ENCODE data around the gene STPG2. TPM values are rescaled to one million over a fixed set of nuclear protein-coding genes. Genes with fewer than 3 reads are reported as not detected.

The STPG2 gene
- total and polyA plus RNA-seq, 8 donors: 0.11 to 1.0 (median 0.64) TPM

DNA sequence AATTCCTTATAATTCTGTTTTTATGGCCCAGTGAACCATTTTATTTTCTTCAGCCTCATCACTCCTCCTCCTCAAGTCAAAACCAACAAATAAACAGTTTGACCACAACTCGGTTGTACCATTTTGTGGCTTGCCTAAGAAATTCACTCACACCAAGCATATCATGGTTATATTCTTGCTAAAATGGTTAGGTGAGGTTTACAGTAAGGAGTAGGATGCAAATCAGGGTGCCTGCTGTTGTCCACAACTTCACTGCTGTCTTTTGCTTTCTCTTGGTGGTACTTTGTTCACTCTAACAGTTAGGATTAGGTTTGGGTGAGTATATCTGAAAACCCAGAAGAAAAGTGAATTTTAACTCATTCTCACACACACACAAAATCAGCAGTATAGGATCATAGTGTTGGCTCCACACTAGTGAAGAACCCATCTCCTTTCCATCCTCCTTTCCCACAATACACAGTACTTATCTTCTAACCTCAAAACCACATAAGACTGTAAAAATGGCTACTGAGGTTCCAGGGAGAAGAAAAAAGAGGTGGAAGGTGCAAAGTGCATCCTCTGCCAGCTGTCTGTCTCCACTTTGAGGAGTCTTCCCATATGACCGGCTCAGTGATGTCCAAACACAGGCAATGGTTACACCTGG, 368.8 kb downstream of the STPG2 start:
- Histone ChIP-seq H3K36me3 (no peaks in the 10 kb centered on the region), H3K4me1 (no peaks in the 10 kb centered on the region), H3K27me3 (no peaks in the 10 kb centered on the region), H3K27ac (no peak overlapping the region), H3K4me3 (no peak overlapping the region), H3K9me3 (no peaks in the 10 kb centered on the region)
- ATAC-seq (no peak), FAIRE-seq (no peak), DNase-seq (no peak)
- TF ChIP-seq, protein P1, sequence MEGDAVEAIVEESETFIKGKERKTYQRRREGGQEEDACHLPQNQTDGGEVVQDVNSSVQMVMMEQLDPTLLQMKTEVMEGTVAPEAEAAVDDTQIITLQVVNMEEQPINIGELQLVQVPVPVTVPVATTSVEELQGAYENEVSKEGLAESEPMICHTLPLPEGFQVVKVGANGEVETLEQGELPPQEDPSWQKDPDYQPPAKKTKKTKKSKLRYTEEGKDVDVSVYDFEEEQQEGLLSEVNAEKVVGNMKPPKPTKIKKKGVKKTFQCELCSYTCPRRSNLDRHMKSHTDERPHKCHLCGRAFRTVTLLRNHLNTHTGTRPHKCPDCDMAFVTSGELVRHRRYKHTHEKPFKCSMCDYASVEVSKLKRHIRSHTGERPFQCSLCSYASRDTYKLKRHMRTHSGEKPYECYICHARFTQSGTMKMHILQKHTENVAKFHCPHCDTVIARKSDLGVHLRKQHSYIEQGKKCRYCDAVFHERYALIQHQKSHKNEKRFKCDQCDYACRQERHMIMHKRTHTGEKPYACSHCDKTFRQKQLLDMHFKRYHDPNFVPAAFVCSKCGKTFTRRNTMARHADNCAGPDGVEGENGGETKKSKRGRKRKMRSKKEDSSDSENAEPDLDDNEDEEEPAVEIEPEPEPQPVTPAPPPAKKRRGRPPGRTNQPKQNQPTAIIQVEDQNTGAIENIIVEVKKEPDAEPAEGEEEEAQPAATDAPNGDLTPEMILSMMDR (IDR thresholded peaks at IDR 0.05): no peak
- intact Hi-C loops (cut with DNase I): no loop called here
- 82 to 89% methylated on average over 2 of the region's 2 CpGs for WGBS, 2 donors

DNA sequence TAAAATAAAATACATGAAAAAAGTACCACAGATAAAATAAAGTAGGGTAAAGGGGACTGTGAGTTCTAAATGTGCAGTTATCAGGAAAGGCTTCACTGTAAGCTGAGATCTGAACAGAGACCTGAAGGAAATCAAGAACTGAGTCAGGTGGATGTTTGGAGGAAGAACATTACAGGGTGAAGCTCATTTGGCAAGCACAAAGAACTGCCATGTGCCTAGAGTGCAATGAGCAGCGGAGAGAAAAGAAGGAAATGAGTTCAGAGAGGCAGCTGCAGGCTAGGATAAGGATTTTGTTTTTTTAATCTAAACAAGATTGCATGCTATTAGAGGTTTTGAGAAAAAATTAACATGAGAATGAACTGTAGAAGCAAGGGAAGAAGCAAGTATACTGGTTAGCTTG, 373.1 kb downstream of the STPG2 start:
- Histone ChIP-seq H3K4me3 (no peak overlapping the region), H3K4me1 (no peaks in the 10 kb centered on the region), H3K9me3 (no peaks in the 10 kb centered on the region), H3K36me3 (no peaks in the 10 kb centered on the region), H3K27me3 (no peaks in the 10 kb centered on the region), H3K27ac (no peak overlapping the region)
- WGBS, 2 donors: 82 to 87% methylated on average over 1 of the region's 1 CpG
- no peak for FAIRE-seq
- TF ChIP-seq, protein P1 (IDR thresholded peaks at IDR 0.05): no peak
- ATAC-seq: no peak
- no peak for DNase-seq
- intact Hi-C loops (cut with DNase I): no loop called here

DNA sequence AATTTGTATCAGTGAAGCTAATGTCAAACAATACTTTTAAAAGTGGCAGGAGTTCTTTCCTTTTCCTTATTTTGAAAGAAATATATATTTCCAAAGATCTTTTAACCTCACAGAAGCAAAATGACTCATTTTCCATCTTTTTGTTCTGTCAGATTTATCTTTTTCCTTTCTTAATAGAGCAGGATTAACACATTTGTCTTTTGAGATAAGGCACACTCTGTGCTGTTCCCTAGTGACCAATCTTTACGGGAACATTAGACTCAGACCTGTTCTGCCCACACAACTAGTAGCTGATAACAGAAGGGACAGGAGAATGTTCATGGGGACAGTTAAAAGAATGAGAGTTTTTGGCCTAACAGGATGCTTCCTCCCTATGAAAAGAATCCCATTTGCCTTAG, 381.2 kb downstream of the STPG2 start:
- Histone ChIP-seq H3K9me3 (no peaks in the 10 kb centered on the region), H3K4me1 (no peaks in the 10 kb centered on the region), H3K27ac (no peak overlapping the region), H3K36me3 (no peaks in the 10 kb centered on the region), H3K4me3 (no peak overlapping the region), H3K27me3 (no peaks in the 10 kb centered on the region)
- DNase-seq (no peak), ATAC-seq (peak in 3 of 4 donors; percentile 24 to 80 (median 47)), FAIRE-seq (no peak)
- TF ChIP-seq, protein P1 (IDR thresholded peaks at IDR 0.05): no peak
- intact Hi-C loops (cut with DNase I): no loop called here
- 15 to 23% methylated on average over 1 of the region's 1 CpG for WGBS, 2 donors

DNA sequence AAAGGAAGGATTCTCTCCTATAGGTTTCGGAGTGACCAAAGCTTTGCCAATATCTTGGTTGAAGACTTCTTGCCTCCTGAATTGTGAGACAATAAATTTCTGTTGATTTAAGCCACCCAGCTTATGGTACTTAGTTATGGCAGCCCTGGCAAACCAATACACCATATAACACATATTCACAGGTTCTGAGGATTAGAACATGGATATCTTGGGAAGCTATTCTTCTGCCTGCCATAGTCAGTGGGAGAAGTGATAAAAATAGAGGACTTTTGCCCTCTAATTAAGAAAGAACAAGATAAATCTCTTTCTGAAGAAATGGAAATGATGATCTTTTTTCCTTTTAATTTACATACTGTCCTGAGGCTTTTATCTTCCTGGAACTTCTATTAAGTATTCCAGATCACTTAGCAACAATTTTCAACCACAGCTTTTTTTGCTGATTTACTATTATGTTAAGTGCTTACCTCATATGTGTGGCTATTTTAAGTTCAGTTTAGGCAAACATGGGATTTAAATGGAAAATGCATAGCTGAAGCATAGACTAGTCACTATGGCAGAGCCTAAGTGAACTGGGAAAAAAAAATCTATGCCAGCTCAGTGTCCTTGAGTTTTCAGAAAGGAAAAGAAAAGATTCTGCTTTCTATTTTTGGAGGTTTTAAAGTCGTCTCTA, 381.7 kb downstream of the STPG2 start:
- Histone ChIP-seq H3K36me3 (no peaks in the 10 kb centered on the region), H3K27me3 (no peaks in the 10 kb centered on the region), H3K9me3 (no peaks in the 10 kb centered on the region), H3K27ac (no peak overlapping the region), H3K4me3 (no peak overlapping the region), H3K4me1 (no peaks in the 10 kb centered on the region)
- WGBS, 2 donors: 47 to 58% methylated on average over 2 of the region's 2 CpGs
- TF ChIP-seq, protein P1 (IDR thresholded peaks at IDR 0.05): no peak
- DNase-seq (no peak), FAIRE-seq (no peak), ATAC-seq (peak in 3 of 4 donors; percentile 26 to 82 (median 31))
- intact Hi-C loops (cut with DNase I): no loop called here

DNA sequence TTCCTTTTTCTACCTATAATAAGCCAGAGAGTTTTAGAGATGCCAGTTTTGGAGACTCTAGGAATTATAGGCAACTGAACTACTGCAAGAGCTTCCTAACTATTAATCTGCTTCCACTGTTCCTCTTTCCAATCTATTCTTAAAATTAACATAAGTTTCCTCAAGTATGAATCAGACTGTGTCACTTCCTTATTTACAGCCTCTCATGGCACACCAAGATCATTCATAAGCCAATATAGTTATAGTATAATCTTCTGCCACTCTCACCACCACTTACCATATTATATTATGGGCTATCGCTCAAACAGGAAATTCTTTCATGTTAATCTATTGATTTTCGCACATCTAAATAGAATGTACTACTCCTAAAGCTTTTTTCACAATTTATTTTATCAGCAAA, 383.5 kb downstream of the STPG2 start:
- ATAC-seq: no peak
- Histone ChIP-seq H3K27me3 (no peaks in the 10 kb centered on the region), H3K4me3 (no peak overlapping the region), H3K27ac (no peak overlapping the region), H3K9me3 (no peaks in the 10 kb centered on the region), H3K36me3 (no peaks in the 10 kb centered on the region), H3K4me1 (no peaks in the 10 kb centered on the region)
- no peak for DNase-seq
- FAIRE-seq: no peak
- intact Hi-C loops (cut with DNase I): no loop called here
- TF ChIP-seq, protein P1 (IDR thresholded peaks at IDR 0.05): no peak
- WGBS, 2 donors: 43 to 48% methylated on average over 2 of the region's 2 CpGs
